ENCODE data around the gene NCAM1.

The NCAM1 gene

DNA sequence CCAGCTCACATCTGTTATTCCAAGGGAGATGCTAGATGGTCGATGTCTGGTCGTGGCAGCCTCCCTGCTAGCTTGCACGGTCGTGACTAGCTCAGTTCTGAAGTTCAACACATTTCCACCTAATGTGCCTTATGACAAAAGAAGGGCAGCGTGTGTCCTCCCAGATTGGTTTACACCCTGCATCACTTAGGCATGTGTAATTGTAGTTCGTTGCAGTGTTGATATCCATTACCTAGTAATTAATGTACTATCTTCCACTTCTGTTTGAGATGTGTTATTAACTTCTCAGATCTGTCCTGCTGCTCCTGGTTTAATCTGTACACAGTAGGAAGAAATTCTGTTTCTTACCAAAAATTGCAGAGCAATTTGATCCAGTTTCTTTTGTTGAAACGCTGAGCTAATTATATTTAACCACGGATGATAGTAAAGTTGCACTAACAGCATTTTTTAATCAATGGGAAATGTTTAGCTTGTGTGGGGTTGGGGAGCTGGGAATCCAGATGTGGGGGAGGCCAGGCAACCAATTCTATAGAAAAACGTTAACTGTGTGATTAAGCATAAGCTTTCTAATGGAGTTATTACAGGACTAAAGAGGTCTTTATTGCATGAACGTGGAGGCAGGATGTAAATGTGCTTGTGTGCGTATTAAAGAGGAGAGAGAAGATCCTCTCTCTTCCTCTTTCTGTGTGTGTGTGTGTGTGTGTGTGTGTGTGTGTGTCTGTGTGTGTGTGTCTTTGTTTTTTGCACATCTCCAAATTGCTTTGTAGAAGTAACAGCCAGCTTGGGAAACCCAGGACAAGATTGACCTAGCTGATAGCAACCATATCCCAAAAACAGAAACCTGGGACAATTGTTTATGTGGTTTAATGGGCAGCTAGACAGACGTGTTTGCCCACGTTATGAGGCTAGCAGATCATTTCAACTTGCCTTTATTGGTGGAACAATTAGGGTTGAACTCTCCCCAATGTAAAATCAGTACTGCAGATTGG is 207.4 kb downstream of the NCAM1 start:
- DNase-seq (ENCODE audit: low spot score) = no peak

DNA sequence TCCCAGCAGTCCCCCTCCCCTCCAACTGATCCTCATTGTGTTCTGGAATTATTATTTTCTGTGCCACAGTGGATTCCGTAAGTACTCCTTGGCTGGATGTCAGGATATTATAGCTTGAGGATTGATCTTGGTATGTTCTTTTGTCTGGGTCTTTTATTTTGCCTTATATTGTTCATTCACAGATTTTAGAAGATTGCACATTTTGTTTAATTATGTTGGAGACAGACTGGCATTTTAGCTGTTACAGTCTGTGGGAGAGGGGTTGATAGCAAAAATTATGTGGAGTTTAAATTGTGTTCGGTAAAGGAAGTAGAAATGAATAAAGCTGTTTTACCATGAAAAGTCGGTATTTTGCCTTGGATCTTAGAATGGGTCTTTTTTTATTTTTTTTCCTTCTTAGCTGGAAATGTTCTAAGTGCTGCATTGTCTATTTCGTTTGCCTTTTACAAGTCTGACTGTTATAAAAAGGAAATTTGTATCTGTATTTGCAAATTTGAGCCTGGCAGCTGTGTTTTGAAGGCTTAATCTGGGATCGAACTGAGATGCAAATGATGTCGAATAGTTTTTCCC is 211.2 kb downstream of the NCAM1 start:
- DNase-seq (ENCODE audit: low spot score) = no peak

DNA sequence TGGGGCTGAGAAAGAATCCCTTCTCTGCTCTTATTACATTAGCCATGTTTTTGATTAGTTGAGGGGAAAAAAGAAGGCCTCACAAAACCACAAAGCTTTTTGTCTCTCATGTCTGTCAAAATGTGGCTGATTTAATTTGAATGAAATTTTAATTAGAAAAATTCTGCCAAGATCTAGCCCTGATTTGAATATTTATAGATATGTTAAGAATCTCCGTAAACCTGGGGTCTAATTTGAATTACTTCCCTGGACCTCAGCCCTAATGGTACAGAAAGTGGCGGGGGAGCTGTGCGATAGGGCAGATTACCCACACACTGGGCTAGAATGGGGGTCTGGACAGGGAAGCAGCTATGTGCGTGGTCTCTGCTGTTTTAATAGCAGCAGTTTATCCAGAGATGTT is 211.9 kb downstream of the NCAM1 start:
- DNase-seq (ENCODE audit: low spot score) = no peak

DNA sequence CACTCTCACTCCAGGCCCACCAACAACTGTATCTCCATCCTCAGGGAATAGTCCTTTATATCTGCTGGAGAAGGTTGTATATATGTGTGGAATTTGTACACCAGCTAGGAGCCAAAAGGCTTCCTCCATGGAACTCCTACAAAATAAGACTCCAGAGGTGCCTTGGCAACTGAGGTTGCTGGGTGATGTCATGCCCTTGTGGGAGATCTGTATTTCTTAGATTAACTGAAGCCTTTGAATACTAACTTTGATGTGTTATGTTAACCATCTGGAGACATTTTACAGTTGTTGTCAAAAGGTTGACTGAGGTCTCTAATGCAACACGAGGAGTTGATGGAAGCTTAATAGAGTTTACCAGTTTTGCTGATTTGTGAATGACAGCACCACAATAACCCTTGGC is 213.7 kb downstream of the NCAM1 start:
- no peak for DNase-seq (ENCODE audit: low spot score)

DNA sequence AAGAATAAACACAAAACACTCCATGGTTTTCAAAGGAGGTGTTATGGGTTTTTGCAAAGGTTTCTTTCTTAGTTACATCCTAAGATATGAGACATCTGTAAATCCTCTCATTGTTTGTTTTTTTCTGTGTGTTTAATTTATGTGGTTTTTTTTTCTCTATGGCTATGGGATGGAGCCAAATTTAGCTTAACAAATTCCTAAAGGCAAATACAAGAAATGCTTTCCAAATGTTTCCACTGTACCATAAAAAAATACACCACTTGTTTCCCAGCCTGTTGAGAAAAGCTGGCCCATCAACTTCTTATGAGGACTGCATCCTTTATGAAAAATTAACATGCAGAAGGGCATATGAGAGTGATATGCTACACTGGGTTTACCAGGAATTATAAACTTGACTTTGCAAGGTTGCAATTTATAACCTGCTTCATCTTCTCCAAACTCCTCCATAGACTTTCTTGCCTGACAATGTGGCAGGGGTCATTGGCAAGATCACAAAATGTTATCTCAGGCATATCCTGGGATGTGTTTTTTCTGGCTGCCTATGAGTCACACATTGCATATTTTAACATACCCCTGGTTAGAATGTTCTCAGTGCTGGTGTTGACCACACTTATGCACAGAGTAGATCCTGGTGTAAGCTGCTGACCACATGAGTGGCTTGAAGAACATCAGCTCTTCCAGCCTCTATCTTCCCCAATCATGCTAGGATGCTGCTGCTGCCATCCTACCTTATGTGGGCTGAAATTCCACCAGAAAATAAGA is 215.6 kb downstream of the NCAM1 start:
- DNase-seq (ENCODE audit: low spot score) = no peak

DNA sequence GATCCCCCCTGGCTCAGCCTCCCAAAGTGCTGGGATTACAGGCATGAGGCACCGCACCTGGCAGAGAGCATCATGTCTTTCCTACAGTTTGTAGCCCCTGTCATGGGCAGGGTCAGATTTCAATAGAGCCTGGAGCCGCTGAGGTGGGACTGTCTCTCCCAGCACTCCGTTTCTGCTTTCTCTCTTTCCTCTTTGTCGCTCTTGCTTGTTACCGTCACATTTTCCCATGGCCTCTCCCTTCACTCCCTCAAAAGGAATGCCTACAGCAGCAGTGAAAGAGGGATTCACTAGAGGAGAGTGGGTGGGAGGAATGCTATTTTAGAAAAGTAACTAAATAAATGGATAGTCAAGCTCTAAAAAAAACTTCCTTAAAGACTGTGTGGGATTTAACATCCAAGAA is 216.5 kb downstream of the NCAM1 start:
- no peak for DNase-seq (ENCODE audit: low spot score)

DNA sequence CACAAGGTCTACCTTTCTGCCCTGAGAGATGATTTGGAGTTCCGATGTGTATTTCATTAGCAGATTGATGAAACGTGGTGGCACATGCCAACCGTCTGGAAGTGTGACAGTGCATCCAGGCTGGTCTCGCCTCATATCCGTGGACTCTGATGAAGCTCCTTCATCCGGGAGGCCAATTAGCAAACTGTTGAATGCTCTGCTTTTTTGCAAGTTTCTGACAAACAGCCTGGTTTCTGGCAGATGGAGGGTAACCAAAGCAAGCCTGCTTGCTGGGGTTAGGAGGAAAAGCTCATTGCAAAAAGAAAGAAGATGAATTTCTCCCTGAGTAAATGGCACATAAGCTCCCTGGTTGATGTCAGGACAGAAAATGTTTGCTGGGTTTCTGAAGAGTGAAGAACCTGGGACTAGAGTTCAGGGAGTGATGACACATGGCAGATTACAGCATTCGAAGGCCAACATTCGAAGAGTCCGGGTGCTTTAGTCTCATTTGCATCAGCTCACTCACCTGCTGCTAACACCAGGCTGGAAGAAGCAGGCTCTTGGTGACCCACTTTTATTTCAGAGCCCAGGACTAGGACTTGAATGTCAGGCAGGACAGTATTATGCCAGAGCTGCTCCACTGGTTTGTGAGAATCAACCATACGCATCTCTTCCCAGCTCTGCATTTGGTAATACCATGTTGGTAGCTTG is 217.3 kb downstream of the NCAM1 start:
- no peak for DNase-seq (ENCODE audit: low spot score)

DNA sequence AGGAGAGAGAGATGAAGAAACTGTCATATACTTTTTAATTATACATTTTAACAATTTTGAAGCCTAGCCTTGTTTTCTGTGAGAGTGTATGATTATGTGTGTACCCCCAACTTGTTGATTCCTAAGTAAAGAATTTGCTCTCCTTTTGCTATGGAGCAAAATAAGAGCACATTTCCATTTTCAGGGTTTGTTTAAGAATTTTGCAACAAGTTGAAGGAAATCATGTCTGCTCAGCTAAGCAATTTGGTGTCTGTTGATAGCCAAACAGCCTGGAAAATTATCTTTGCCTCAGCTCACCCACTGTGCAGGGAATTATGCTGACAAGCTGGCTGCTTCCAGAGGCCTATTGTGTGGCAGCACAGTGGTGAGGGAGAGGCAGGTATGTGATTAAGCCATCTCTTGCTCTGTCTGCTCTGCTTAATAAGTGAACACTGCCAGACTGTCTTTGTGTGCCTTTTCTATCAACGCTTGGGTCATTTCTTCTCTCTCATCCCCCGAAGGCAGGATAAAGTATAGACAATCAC is 218.0 kb downstream of the NCAM1 start:
- no peak for DNase-seq (ENCODE audit: low spot score)

DNA sequence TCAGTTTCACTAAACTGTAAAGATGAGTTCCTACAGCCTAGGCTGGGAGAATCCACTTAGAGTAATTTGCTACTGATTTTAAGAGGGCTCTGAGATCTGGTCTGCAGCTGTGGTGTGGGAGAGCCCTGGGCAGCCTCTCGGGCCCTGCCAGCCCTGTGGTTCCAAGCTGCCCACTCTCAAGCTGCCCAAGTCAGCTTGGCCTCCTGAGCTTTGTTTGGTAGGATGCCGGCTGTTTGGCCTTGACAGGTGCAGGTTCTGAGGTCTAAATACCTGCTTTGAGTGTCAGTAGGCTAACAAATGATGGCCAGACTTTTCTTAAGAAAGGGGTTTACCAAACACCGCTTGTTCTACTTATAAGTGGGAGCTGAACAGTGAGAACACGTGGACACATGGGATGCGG is 219.9 kb downstream of the NCAM1 start:
- no peak for DNase-seq (ENCODE audit: low spot score)

DNA sequence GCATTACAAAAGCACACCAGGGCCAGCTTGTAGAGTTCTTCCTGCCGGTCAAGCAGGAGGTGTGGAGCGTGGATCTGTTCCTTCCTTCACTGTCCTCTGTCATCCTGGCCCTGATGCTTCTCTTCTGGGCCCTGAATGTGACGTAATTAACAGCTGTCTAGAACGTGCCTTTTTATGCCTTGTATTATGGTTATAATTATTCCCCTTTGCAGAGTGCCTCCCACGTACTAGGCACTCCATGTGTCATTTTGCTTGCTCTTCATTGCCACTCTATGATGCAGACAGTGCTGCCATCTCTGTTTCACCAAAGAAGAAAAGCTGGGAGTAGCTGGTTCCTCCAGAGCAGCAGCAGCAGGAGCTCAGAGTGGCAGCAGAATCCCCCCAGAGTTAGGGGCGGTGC is 221.1 kb downstream of the NCAM1 start:
- DNase-seq (ENCODE audit: low spot score) = no peak

DNA sequence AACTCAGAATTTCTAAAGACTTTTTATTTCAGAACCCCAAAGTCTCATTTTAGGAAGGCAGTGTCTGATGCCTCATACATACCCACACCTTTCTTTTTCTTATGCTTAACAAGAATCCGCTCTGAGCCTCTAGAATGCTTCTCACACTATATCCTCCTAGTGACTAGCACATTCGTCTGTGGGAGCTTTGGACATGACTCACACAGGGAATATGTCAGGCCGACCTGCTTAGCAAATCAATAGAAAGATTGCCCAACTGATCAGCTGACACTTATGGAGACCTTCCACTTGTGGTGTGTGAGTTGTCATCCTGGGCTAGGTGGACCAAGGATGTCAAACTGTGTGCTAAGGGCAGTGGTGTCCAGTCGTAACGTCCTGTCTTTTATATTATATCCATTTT is 223.3 kb downstream of the NCAM1 start:
- no peak for DNase-seq (ENCODE audit: low spot score)

DNA sequence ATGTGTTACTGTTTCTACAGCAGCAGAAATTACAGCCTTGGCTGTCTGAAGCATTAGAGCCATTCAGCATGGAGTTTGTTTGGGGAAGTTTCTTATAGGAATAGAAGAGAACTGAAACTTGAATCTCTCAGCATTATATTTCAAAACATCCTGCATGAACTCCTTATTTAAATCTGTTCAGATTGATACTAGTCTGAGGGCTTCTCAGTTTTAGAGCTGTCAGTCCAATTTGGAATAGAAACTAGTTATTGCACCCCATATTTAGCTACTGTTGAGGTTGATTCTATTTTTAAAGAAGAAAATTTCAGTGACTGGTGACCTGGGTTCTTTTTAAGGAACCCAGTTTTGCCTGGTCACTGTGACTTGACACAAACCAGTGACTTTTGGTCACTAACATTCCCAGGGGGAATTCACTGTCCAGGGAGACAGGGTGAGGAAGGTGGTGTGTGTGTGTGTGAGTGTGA is 227.2 kb downstream of the NCAM1 start:
- DNase-seq (ENCODE audit: low spot score) = no peak

DNA sequence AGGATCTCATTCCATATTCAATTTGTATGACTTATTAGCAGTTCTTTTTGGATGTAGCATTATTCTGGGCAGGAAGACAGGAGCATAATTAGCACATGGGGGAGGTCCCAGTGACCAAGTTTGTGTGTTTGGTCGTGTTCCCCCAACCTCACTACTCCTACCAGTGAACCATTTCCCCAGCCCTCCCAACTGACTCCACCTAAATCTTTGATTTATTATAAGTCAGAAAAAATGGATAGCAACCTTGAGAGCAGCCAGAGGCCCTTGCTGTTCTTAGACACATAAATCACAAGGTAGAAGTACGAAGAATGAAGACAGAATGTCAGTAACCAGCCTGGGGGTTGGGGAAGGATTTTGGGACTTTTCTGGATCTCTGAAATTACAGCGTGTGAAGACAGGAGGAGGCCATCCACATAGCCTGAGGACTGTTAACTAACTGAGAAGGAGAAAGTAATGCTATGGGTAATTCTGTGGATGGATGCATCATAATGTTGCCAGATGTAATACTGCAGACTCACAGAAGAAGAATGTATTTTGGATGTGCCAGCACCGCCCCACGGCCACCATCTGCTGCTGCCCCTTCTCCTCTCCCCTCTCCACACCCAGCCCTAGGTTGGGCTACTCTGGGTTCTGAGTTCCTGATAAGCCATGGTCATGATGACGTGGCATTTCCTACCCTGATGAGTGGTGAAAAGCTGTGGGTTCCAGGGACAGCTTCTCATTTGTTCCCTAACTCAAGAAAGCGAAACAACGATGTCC is 228.9 kb downstream of the NCAM1 start:
- no peak for DNase-seq (ENCODE audit: low spot score)

DNA sequence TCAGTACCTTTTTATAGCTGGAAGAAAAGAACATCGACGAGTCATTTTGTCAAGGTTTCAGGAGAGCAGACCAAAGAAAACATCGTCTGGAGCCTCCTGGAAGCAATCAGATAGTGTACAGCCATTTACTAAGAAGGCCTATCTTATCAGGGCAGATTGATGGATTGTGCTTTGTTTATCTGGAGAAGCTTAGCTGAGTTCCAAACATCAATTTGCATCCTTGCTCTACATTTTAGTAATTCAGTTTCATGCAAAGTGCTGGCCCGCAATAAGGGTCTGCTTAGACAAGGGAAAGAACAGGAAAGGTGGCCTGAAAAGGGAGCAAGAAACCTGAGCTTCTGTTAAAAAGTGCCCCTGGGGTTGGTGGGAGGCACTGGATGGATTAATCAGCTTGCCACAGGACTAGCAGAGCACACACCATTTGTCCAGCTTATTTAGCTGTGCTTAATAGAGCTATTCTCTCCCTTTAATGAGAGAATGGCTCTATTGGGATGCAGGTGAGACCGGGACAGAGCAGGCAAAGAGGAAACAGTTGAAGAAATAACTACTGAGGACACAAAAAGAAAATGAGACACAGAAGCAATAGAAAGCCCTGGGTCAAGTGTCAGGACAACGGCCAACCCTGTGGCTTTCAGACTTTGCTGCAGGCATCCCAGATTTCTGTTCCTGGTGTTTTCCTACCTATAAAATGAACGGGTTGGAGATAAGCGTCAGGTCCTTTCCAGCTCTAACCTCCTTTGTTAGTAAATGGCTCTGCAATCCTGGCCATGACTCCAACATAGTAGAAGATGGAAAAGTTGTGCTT is 231.1 kb downstream of the NCAM1 start:
- no peak for DNase-seq (ENCODE audit: low spot score)

DNA sequence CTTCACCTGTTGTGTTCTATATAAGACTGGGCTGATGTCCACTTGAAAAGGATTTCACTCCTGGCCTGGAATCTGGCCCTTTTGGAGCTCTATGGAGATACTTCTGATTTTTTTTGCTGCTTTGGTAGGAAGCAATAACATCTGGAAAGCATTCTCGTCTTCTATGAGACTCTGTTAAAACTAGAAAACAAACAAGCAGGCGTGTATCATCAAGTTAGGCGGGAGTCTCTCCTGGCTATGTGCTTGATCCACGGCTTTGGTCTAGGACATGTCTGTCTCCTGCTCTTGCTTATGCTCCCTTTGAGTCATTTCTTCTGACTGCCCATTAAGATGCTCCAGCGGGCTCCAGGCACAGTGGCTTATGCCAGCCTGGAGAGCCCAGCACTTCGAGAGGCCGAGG is 231.8 kb downstream of the NCAM1 start:
- no peak for DNase-seq (ENCODE audit: low spot score)

DNA sequence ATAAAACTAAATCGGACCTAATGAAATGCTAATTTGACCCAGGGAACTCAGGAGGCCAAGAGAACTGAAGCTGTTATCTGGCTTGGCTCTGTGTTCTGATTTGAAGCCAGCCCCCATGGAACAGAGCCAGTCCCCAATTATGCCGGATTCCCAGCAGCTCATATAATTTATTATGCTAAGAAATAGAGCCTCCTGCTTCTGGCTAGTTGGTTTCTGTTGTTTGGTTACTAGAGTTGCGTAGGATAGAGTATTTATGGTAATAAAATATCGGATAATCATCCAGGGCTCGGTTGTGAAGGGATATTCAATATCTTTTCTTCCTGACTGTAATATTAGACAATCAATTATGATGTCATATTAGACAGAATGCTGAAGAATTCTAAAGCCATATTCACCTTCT is 232.7 kb downstream of the NCAM1 start:
- DNase-seq (ENCODE audit: low spot score) = no peak

DNA sequence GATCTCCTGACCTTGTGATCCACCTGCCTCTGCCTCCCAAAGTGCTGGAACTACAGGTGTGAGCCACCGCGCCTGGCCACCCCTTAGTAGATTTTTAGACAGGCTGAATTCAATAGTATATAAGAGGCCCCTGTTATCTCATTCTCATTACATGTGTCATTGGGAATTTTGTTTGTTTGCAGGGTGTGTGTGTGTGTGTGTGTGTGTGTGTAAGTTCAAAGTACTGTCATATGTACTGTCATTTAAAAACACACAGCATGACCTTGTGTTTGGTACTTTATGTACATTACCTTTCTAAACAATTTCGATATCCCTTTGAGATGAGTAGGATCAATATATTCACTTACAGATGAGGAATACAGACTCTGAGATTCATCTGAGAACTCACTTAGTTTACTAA is 234.5 kb downstream of the NCAM1 start:
- DNase-seq (ENCODE audit: low spot score) = no peak

DNA sequence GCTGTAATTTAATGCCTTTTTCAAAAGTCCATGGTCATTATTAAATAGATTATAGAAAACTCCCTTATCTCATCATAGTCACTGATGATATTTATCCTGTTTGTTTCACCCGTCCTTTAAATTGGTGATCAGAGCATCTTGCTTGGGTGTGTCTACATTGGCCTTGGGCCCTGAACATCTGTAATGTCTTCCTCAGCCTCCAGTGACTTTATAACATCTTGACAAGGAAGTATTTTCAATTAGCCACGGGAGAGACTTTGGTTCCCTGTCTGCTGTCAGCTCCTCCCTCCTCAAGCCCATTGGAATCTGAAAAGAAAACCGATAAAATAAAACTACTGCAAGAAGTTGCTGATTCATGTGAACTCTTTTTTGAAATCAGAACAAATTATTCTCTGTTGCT is 236.2 kb downstream of the NCAM1 start:
- no peak for DNase-seq (ENCODE audit: low spot score)

DNA sequence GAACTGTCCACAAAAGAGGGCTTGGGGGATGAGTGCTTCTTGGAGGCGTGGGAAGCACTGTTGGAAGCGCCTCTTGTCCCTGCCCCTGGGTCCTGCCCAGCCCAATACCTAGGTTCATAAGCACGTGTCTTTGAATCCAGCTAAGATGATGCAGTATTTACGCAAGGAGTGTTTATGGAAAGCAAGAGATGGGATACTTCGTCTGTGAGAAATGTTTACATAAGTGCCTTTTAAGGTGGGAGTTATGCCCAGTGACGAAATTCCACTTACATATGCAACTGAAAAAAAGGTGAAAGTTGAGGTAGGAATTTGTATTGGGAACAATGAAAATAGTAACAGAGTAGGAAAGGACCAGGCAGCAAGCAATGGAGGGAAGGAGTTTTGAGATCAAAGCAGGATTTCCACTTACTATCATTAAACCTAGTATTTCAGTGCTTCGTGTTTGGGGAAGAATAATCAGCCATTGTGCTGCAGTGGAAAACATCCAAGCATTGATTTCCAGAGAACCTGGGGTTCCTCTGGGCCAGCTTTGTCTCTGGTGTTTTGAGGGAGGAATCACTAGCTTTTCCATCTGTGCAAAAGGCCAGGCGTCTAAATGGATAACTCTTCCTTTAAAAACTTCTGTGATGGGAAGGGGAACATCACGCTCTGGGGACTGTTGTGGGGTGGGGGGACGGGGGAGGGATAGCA is 237.9 kb downstream of the NCAM1 start:
- no peak for DNase-seq (ENCODE audit: low spot score)

DNA sequence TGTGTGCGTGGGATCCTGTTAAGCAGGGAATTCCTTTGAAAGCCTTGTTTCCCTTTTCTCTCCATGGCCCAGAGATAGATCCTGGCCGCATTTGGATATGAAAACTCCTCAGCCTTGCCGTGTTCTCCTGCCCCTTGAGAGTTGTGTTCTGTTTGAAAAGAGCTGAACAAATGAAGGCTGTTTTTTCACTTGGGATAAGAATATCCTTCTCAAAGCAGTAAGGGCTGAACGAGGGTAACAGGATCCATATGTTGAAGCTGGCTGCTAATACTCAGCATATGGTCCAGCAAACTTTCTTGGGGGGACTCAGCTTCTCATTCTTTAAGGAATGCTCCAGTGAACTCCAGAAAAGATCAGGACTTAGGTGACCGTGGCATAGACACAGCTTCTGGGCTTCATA is 238.6 kb downstream of the NCAM1 start:
- no peak for DNase-seq (ENCODE audit: low spot score)
